ENCODE results near the gene EFNA2. TPM values are rescaled to one million over a fixed set of nuclear protein-coding genes. Genes with fewer than 3 reads are reported as not detected.

The EFNA2 gene
- total RNA-seq, 1 experiment from 2014 or later, result 12.2 TPM

GRCh38 chr19:1251330-1252220 is 34.1 kb upstream of the EFNA2 start:
- Histone ChIP-seq H3K4me1 (ENCODE audit: control insufficient read depth in 1 of 2, insufficient read depth in 2 of 2, low read length in 2 of 2) (peaks cover 25 to 72% of the 10 kb centered on the region in 2 experiments), H3K36me3 (ENCODE audit: control insufficient read depth in 1 of 2, insufficient read depth in 2 of 2, low read length in 2 of 2) (peaks cover 24 to 43% of the 10 kb centered on the region in 2 experiments), H3K4me2 (ENCODE audit: low read length) (peak overlapping the region; percentile 99), H3K9me2 (ENCODE audit: insufficient read depth) (no peaks in the 10 kb centered on the region), H3K27ac (ENCODE audit: low read depth, low read length) (peak overlapping the region; percentile 99), H4K20me1 (ENCODE audit: insufficient read depth) (peaks cover 3% of the 10 kb centered on the region; the same call in 1 of the 2 replicates), H2AFZ (ENCODE audit: low read depth, low read length, poor library complexity, severe bottlenecking) (no peak overlapping the region), H3K9ac (ENCODE audit: low read length) (peak overlapping the region; percentile 91), H3K9me3 (ENCODE audit: control insufficient read depth in 1 of 2, insufficient read depth in 1 of 2, low read depth in 1 of 2, low read length in 2 of 2) (no peaks in the 10 kb centered on the region), H3K4me3 (replicated peaks in 1 of 2; ENCODE audit: low read depth in 1 of 2, low read length in 2 of 2) (peak overlapping the region; percentile 68 to 74), H3K79me2 (ENCODE audit: insufficient read depth, low read length) (peaks cover 63% of the 10 kb centered on the region), H3K27me3 (ENCODE audit: insufficient read depth, low read length) (no peaks in the 10 kb centered on the region)
- no peak for ATAC-seq
- TF ChIP-seq ZBTB33 (IDR thresholded peaks at IDR 0.05; ENCODE audit: extremely low read depth, insufficient replicate concordance, low read length), result no peak
- no peak for TF ChIP-seq EZH2phosphoT487 (IDR thresholded peaks at IDR 0.05; ENCODE audit: borderline replicate concordance)
- TF ChIP-seq CTCF (IDR thresholded peaks at IDR 0.05 in 2 of 3, conservative IDR thresholded peaks at IDR 0.05 in 1 of 3; ENCODE audit: borderline replicate concordance in 1 of 3, insufficient read depth in 1 of 3, low read depth in 2 of 3, low read length in 2 of 3), result no peak
- TF ChIP-seq ZNF274 (IDR thresholded peaks at IDR 0.05; ENCODE audit: low read depth, low read length), result no peak
- peak; percentile 29; the same call in 1 of the 2 replicates for TF ChIP-seq ZFX (IDR thresholded peaks at IDR 0.05)
- TF ChIP-seq JUND (IDR thresholded peaks at IDR 0.05), result no peak
- TF ChIP-seq, protein P1, sequence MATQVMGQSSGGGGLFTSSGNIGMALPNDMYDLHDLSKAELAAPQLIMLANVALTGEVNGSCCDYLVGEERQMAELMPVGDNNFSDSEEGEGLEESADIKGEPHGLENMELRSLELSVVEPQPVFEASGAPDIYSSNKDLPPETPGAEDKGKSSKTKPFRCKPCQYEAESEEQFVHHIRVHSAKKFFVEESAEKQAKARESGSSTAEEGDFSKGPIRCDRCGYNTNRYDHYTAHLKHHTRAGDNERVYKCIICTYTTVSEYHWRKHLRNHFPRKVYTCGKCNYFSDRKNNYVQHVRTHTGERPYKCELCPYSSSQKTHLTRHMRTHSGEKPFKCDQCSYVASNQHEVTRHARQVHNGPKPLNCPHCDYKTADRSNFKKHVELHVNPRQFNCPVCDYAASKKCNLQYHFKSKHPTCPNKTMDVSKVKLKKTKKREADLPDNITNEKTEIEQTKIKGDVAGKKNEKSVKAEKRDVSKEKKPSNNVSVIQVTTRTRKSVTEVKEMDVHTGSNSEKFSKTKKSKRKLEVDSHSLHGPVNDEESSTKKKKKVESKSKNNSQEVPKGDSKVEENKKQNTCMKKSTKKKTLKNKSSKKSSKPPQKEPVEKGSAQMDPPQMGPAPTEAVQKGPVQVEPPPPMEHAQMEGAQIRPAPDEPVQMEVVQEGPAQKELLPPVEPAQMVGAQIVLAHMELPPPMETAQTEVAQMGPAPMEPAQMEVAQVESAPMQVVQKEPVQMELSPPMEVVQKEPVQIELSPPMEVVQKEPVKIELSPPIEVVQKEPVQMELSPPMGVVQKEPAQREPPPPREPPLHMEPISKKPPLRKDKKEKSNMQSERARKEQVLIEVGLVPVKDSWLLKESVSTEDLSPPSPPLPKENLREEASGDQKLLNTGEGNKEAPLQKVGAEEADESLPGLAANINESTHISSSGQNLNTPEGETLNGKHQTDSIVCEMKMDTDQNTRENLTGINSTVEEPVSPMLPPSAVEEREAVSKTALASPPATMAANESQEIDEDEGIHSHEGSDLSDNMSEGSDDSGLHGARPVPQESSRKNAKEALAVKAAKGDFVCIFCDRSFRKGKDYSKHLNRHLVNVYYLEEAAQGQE (IDR thresholded peaks at IDR 0.05; ENCODE audit: low read depth), result no peak
- no peak for TF ChIP-seq RAD21 (IDR thresholded peaks at IDR 0.05; ENCODE audit: low read depth)
- intact Hi-C loops (cut with micrococcal nuclease), result no loop called here
- CTCF ChIA-PET, result no interaction called here
- no peak for DNase-seq (ENCODE audit: low read depth, low spot score)
- POLR2A ChIA-PET, result interaction anchor here (3.1 to 3.5 kb wide), 2 partner anchors 15 to 18 kb away, joined by 29 to 40 read pairs; partner anchors contain the start of gene CIRBP
- TSS peak; percentile 52 for BruUV-seq (replicated peaks)
- RAD21 ChIA-PET (ENCODE audit: low non-redundant PET in 1 of 2, low total read pairs in 2 of 2, uncharacterized antibody in 2 of 2, unreplicated experiment in 2 of 2), result interaction anchor here in 1 of 2 experiments (0.9 kb wide), 1 partner anchor 8 kb away, joined by 3 read pairs; no protein-coding TSS in a partner anchor
